DOHH2 (cell line): Measurements from ENCODE around the gene RLF.

Experiments
- CTCF ChIP-seq: fragments of 200-600 bp; sonication (generic); IDR thresholded peaks from one replicate; pipeline ENCODE4 v1.5.1; 2014; ENCODE audit warnings: antibody characterized with exemption, mild to moderate bottlenecking, low read depth, low read length; ENCODE audit not compliant: poor library complexity, severe bottlenecking
- EZH2phosphoT487 ChIP-seq: fragments of 200-600 bp; sonication (generic); IDR thresholded peaks from 2 replicates; pipeline ENCODE4 v1.6.1; 2017; ENCODE audit warnings: borderline replicate concordance, mild to moderate bottlenecking, antibody characterized with exemption, low read length, moderate library complexity, mixed read lengths

GRCh38 chr1:40272653-40273213 is 111.5 kb downstream of the RLF start:
- no peak for TF ChIP-seq EZH2phosphoT487
- no peak for TF ChIP-seq CTCF
